HG02623 (cell line): ENCODE data around the gene KLHL29.
"Not testable (repeated sequence)": the region's sequence is repeated elsewhere in the genome, so short reads cannot be mapped to it uniquely, and the experiment has no call there.

Source experiments
- ATAC-seq: cut with Tn5 transposase; IDR thresholded peaks from one replicate; pipeline ENCODE4 v1.9.1; 2021; ENCODE audit warnings: moderate library complexity; ENCODE audit not compliant: unreplicated experiment

KLHL29 gene

GRCh38 chr2:23384551-23385343 lies at the start of gene KLHL29:
Gene KLHL29 (plus strand): TSS chr2:23385179. CDS start chr2:23562197, 177,018 bp downstream.
- peak; percentile 63 for ATAC-seq

DNA sequence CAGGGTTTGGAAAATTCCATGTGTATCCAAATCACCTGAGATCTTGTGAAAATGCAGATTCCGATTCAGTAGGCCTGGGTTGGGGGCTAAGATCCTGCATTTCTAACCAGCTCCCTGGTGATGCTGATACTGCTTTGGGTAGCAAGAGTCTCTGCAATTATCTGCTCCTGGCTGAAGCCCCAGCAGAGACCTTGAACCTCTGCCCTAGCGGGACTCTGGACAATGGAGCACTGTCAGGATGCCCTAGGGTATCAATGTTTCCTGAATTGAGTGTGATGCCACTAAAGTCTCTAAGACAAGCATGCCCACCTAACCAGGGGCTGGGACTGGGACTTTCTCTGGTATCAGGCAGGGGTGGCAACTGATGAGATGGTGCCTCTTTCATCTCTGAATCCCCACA lies 49.4 kb upstream of the KLHL29 start:
- ATAC-seq: no peak

DNA sequence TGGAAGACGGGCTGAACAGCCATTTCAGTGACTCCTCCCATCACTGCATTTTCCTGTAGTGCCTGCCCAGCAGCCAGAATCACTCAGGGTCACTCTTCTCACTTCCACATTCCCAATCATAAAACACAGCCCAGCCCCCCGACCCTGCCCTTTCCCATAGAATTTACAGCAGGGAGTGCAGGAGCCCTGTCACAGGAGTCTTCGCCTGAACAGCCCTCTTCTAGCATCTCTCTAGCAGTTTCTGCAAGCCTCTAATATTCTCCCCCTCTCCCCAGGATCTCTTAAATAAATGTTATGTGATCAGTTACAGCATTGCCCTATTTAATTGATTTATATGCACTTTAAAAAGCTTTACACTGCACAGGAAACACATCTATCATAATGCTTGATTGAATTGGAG lies 42.9 kb upstream of the KLHL29 start:
- no peak for ATAC-seq

DNA sequence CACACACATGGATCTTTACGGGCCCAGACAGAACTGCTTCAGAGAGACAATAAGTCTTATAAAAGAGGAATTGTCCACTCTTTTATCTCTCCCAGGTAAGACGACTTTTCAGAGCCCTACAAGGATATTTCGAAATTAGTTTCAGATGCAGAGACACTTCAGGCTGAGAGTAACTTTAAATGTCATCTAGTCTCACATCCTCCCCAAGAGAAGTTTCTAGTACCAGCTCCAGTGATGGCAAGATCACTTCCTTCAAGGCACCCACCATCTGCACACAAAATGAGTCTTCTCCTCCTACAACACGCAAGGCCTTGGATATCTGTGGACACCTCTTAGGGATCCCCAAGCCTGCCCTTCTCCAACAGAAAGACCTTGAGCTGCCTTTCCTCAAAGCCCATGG lies 39.0 kb upstream of the KLHL29 start:
- peak; percentile 52 for ATAC-seq

DNA sequence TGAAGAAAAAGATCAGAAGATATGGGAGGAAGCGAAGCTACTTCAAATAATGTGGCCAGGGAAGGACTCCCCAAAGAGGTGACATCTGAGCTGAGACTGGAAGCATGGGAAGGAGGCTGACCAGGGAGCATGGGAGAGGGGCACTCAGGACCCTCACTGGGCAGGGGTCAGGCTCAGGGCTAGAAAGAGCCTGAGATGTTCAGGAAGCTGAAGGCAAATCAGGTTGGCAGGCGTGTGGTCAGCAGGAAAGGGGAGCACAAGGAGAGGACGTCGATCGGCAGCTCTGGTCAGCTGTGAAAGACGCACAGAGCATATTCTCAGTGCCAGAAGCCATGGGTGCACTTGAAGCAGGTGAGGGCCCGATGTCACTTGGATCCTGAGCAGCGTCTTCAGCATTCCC lies 38.2 kb upstream of the KLHL29 start:
- ATAC-seq: no peak

GRCh38 chr2:23347471-23348092 lies 37.4 kb upstream of the KLHL29 start:
- ATAC-seq: no peak

DNA sequence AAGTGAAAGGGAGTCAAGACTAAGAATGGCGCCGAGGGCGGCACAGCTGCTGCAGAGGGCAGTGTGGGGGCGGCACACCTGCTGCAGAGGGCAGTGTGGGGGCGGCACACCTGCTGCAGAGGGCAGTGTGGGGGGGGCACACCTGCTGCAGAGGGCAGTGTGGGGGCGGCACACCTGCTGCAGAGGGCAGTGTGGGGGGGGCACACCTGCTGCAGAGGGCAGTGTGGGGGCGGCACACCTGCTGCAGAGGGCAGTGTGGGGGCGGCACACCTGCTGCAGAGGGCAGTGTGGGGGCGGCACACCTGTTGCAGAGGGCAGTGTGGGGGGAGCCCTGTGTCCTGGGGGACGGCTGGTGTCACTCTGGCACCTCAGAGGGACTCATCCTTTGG lies 36.9 kb upstream of the KLHL29 start:
- not testable (repeated sequence) for ATAC-seq

DNA sequence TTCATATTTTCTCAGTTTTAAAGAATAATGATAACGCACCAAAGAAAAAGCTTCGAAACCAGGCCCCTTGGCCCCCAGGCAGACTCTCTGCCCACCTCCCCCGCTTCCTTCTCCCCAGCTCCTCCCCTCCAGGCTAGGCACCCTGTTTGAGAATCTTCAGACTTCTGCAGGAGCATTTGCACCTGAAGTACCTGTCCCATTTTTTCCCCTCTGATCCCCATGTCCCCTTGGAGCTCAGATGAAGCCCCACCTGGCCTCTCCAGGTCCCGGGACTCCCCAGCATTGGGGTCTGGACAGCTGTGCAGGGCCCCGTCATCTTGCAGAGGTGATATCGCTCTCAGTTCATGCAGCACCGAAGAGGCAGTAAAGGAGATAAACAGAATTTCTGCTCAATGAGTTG lies 35.5 kb upstream of the KLHL29 start:
- ATAC-seq: no peak

DNA sequence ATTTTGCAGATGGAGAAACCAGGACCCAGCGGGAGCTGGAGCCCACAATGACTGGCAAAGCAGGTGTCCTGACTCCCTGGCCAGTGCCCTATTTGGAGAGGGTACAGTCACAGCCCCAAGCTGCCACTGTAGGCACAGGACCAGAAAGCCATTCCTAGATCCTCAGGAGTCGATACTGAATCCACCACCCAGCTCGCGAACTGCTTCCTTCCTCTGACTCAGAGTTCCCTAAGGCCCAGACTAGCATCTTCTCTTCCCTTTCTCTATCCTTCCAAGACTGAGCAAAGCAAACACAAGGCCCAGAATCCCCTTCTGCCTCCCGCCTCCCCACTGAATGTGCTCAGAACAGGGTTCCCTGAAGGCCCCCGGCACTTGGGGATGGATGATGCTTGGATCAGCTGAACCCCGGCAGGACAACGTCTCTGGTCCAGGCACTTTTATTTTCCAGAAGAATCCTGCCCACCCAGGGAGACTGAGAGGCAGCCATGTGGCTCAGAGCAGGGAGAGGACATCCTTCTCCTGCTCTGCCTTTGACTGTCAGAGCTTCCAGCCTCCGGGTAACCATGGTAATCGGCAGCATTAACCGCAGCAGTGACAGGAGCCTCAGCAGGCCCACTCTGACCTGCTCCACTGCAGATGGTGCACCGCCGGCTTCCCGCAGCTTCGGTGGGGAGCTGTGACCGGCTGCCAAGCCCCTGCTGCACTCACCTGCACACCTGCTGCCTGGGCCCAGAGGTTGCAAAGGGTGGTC lies 34.8 kb upstream of the KLHL29 start:
- no peak for ATAC-seq

DNA sequence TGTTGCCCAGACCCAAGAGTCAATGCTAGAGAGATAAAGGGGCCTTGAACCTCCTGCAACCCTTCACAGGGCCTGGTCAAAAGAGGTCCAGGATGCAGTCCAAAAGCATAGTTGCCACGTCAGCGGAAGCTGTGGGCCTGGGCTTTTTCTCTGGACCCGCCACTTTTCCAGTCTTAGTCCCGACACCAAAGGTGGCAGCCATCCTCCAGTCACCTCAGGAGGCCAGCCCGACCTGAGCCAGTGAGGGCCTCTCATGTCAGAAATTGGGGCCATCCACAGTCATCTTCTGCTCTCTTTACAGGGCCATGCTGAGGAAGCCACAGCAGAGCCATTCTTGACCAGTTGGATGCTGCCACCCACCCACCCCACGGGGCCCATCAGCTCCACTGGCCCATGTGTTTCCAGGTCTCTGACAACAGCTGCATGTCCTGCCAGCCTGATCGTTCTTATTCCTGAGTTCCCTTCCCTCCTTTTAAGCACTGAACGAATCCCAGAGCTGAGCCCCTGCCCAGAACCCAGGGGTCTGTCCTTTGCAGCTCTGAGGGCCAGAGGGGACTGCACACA lies 34.1 kb upstream of the KLHL29 start:
- no peak for ATAC-seq

DNA sequence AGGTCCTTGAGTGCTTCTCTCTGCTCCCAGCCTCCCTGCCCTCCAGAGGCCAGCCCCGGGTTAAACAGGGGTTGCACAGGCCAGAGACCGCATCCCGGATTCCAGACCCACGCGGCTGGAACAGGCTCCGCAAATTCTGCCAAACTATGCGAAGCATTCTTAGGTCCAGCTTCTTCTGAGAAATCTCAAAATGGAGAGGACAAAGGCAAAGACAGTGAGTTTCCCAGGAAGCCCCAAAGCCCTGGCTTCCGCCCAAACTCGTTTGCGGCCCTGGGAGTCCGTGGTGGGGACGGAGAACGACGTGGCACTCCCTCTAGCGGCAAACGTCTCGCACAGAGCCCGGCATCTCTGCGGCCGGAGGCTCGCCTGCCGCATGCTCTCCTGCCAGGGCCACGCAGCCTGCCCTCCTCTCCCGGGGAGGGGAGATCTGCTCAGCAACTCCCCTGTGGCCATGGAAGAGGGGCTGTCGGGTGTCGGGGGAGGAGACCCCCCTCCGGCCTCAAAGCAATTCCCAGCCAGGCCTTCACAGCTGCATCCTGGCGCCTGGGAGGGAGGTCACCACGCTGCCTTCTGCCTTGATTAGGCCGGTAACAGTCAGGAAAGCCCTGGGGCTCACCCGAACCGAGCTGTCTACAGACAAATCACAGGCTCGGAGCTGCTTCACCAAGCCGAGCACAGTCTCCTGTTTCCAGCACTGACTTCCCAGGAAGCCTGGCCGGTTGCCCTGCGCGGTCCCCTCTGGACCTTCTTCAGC lies 33.4 kb upstream of the KLHL29 start:
- ATAC-seq: peak; percentile 89

GRCh38 chr2:23354554-23354953 lies 30.4 kb upstream of the KLHL29 start:
- peak; percentile 45 for ATAC-seq

DNA sequence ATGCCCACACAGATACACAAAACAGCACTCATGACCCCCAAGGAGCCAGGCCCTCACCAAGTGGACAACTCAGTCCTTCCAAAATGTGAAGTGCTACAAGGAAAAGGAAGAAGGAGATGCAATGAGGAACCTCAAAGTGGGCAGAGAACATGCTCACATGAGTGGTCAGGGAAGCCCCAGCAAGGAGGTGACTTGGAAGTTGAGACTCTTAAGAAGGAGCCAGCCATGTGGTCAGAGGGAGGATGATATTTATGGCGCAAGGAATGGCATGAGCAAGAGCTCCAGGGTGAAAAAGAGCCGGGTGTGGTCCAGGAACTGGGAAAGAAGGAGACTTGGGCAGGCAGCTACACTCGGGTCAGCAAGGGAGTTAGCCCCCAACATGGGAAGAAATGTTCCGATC lies 30.0 kb upstream of the KLHL29 start:
- no peak for ATAC-seq

DNA sequence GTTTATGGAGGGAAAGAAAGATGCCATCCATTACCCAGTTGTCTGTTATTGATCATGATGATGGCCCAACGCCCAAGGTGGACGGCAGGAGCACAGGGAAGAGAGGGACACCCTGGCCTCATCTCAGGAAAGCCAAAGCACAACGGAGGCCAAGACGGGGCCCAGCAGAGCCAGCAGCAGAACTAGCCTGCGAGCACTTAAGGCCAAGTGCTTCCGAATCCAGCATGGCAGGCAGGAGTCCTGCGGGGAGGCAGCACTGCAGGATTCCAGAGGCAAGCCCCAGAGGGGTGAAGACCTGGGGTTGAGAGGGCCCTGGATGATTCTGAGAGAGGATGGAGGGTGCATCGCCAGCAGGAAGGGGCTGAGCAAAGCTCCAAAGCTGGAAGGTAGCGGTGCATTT lies 28.3 kb upstream of the KLHL29 start:
- ATAC-seq: no peak

GRCh38 chr2:23359631-23360567 lies 25.1 kb upstream of the KLHL29 start:
- ATAC-seq: no peak

DNA sequence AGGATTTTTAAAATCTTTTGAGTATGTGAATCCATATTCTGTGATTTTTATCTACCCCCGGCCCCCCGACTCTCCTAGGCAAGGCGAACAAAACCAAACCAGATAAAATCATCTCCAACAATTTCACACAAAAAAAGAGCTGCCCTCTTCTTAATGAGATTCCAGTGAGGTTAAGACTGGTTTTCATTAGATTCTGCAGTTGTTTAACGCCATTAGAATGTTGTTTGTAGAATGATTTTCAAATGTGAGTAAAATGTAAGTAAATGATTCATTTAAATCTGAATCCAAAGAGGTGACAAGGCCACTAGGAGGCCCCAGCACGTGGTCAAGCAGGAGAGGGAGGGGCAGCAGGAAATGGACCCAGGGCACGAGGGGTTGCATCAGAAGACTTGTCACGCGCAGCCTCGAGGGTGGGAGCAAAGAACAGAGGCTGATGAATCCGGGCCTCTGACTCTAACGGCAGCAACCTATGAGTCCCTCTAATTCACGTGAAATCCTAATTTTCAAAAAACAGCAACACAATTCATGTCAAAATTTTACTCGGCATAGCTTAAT lies 24.3 kb upstream of the KLHL29 start:
- ATAC-seq: no peak

GRCh38 chr2:23361152-23361551 lies 23.8 kb upstream of the KLHL29 start:
- no peak for ATAC-seq

DNA sequence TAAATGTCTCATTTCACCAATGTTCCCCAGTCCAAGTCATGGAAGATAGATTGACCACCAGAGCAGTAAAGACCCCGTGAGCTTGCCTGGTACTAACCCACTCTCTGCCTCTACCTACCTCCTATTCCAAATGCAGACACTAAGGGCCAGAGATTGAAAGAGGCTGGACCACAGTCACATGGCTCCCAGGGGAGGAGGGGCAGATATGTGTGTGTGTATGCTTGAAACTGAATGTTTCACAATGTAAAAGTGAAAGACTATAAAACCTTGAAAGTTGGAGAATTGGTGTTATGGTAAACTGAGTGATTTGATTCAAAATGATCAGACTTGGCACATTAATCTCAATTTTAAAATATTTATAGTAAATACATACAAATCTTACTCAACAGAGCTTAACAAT lies 21.7 kb upstream of the KLHL29 start:
- no peak for ATAC-seq

GRCh38 chr2:23363831-23364230 lies 21.1 kb upstream of the KLHL29 start:
- ATAC-seq: no peak
